HG02852 (cell line): ENCODE data around the gene BTBD3.

Source experiments
- ATAC-seq: cut with Tn5 transposase; IDR thresholded peaks from one replicate; pipeline ENCODE4 v1.9.1; 2021; ENCODE audit warnings: mild to moderate bottlenecking, moderate library complexity; ENCODE audit not compliant: unreplicated experiment

Gene BTBD3

GRCh38 chr20:11912659-11913415 lies 4.9 kb upstream of the BTBD3 start:
- no peak for ATAC-seq

DNA sequence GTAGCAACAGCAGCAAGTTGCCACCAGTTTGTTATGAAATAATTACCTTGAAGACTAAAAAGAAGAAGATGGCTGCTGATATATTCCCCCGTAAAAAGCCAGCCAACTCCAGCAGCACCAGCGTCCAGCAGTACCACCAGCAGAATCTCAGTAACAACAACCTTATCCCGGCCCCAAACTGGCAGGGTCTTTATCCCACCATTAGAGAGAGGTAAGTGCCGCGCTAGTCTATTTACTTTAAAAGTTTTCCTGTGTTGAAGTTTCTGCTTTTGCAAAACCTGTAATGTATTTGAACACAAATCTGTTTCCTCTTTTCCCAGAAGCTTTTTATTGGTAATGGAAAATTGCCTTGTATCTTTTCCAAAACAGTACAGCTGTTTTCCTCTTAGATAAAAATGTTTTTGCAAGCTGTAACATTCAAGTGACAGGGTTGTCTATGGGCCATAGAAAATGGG lies 725 bp downstream of the BTBD3 start:
- ATAC-seq, result no peak

DNA sequence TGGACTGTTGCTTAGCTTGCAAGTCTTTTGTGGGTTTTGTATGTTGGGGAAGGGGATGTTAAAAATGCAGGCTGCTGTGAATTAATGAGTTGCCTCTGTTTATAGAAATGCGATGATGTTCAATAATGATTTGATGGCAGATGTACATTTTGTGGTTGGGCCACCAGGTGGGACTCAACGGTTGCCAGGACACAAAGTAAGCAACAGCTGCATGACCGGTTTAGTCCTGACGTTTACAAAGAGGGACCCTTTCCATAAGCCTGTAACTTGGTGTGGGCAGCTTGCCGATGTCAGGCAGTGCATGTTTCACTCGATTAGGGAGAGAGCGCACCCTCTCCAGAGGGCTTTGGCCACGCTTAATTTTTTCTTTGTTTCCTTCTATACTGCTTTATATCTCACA lies 1.3 kb downstream of the BTBD3 start:
- ATAC-seq, result no peak

DNA sequence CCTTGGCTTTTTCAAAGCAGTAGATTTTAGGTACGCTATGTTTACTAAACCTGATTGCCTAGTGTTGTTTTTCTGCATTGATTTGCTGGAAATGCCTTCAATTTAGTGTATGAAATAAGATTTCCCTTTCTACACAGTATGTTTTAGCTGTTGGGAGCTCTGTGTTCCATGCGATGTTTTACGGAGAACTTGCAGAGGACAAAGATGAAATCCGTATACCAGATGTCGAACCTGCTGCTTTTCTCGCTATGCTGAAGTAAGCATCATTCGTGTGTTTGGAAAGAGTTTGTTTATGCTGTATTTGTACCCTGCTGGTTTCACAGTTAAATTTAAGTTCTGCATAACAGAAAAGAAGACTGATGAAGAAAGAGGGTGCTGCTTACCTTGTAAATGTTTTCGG lies 1.9 kb downstream of the BTBD3 start:
- ATAC-seq, result no peak

GRCh38 chr20:11920083-11920482 lies 2.4 kb downstream of the BTBD3 start:
- ATAC-seq, result no peak

GRCh38 chr20:11921321-11921720 lies 3.6 kb downstream of the BTBD3 start:
- no peak for ATAC-seq

- ATAC-seq, result no peak
Observed at GRCh38 chr20:11922561-11922960, 4.9 kb downstream of the BTBD3 start.

DNA sequence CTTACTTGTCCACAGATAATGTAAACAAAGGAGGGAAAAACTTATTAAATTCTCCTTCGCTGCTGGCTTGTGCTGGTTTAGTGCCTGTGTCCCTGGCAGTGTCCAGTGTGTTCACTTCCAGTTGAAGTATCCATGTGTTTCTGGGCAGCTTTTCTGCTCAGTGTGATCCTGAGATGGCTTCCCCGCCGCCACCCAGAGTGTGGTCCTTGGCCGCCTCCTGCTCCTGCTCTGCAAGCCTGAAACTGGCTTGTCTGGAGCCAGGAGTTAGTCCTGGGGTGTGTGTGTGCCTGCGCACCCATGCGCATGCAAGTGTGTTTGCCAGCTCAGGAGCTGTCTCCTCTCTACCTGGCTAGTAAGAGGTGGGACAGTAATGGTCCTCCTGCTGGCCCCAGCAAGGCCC lies 7.2 kb downstream of the BTBD3 start:
- ATAC-seq, result no peak

DNA sequence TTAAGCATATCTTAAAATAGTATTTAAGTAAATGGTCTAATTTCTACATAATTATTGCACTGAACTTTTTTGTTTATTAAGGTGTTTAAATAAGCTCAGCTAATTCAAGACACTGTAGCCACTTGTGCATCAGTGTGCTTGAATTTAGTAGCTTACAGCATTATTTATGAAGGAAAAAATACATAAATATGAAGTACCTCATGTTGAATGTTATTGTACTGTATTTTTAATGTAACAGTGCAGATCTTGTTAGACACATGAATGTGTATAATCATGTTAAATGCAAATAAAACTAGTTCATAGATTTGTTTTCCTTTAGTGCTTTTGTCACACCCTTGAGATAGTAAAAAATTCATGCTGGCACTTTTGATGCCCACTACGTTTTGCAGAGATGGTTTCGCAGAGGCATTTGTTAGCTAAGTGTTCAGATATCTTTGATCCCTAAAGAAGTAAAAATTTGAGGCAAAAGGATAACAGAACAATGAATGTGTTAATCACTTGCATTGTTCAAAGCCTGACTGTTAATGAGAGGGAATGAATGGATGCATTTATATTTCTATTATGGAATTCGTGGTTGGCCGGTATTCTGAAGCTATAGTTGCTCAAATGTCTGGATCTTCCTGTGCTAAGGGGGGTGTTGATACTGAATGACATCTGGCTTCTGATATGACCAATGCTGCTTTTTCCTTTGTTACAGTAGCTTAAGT lies 8.8 kb downstream of the BTBD3 start:
- no peak for ATAC-seq

DNA sequence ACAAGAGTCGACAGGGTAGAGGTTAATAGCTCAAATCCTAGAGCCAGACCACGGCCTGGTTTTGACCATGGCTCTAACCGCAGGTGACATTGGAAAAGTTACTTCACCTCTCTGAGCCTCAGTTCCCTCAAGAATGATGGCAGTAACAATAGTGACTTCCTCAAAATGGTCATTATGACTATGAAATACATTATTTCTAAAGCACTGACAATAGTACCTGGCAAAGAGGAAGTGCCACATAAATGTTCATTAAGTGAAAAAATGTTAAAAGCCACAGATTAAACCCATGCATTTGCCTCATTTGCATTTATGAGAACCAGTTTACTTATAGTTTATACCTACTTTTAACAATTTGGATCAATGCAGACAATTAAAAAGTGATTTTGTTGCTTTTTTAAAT lies 12.3 kb downstream of the BTBD3 start:
- ATAC-seq, result no peak

- no peak for ATAC-seq
Observed at GRCh38 chr20:11935212-11936154, 17.8 kb downstream of the BTBD3 start.

- ATAC-seq, result no peak
Observed at GRCh38 chr20:11936157-11936556, 18.5 kb downstream of the BTBD3 start.

GRCh38 chr20:11937230-11937629 lies 19.5 kb downstream of the BTBD3 start:
- no peak for ATAC-seq

GRCh38 chr20:11941593-11942246 lies 24.0 kb downstream of the BTBD3 start:
- ATAC-seq, result no peak

DNA sequence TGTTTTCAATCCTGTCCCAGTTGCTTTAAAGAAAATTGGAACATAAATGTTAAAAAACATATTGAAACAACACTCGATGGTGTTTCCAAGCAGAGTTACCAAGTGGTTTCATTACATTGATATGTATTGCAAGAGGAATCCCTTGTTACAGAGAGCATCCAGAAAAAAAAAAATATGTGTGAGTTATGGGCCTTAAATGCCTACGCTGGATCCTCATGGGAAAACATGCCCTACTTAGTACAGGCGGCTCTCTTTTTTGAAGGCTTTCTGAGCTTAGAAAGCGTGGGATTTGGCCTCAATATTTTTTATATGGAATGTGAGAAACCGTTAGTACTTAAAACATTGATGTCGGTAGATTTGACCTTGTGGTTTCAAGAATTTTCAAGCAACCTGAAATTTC lies 26.1 kb downstream of the BTBD3 start:
- ATAC-seq, result no peak

DNA sequence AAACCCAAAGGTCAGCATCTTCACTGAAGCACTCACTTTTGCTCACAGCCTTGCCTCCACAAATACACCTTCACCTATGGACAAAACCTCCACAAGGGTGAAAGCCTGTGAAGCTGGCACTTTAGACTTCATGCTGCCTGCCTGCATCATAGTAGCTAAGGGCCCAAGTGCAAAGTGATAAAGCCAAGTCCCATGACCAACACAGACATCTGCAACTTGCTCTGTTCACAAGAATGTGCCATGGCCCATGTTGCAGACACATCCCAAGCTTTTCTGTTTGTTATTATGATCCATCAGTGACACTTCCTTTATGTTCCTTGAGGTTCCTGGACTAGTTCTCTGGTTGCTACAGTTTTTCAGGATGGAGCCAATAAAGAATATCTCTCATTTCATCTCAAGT lies 31.1 kb downstream of the BTBD3 start:
- ATAC-seq, result no peak

DNA sequence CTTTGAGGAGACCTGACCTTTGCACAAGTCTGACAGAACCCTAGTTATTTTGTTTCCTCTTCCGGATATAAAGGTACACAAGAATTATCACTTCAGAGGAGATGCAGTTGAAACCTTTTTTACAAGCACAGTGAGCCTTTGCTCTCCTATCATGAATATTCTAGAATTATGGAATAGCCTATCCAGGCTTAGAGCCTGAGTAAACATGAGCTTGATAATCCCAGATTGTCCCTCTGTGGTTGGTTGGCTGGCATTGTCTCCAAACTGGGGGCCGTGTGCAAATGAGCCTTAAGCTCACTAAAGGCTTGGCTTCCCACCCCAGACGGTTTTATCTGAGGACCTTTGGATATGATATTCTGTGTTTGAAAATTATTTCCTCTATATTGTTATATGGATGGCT lies 32.0 kb downstream of the BTBD3 start:
- ATAC-seq, result no peak

GRCh38 chr20:11951696-11952095 lies 34.0 kb downstream of the BTBD3 start:
- no peak for ATAC-seq

DNA sequence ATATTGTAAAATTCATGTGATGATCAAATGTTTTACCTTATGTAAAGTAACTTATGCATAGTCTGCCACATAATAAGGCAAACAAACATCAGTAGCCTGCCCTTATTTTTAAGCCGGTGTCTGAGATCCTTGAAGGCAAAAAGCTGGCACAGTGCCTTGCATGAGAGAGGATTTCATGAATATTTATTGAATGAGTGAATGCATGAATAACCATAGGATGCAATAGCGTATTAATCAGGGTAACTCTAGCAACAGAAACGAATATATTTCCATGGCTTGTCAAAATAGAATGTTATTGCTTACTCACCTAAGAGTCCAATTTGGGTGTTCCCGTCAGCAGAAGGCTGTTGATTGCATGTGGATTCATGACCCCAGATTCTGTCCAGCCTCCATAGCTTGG lies 34.9 kb downstream of the BTBD3 start:
- ATAC-seq, result no peak

GRCh38 chr20:11957911-11958310 lies 40.2 kb downstream of the BTBD3 start:
- ATAC-seq, result no peak

DNA sequence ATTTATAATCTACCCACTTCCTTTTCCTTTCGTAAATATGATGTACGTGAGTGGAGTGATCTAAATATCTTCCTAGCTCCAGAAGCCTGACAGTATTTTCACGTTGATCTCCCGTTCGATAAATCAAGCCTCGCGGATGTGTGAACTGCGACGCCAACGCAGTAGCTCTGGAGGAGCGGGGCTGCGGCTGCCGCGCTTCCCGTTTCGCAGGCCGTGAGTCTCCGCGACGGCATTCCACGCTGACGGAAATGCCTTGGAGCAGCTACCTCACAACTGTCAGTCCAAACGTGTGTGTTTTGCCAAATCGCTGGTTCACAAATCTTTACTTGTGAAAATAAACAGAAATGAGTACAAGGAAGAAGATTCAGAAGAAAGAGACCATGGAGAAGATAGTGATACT lies 41.2 kb downstream of the BTBD3 start:
- no peak for ATAC-seq
